WTC11 (cell line): ENCODE results near the gene ACO1. TPM values are rescaled to one million over a fixed set of nuclear protein-coding genes. Genes with fewer than 3 reads are reported as not detected.

Source experiments
- ATAC-seq: fragments of 200-7000 bp; cut with Tn5 transposase; 2 replicates; pipeline ENCODE4 v1.10.0; 2021; ENCODE audit warnings: mild to moderate bottlenecking, moderate library complexity
- CTCF ChIA-PET: fragments of 300-600 bp; sonication (Branson Sonifier 250); formaldehyde crosslinking; loops from one replicate; lab custom pipeline; 2021; ENCODE audit warnings: antibody characterized with exemption; lab: Charles Lee
- POLR2A ChIA-PET: fragments of 350-600 bp; sonication (Branson Sonifier 250); formaldehyde crosslinking; loops from one replicate; lab custom pipeline; 2021; ENCODE audit warnings: antibody characterized with exemption; lab: Charles Lee
- DNase-seq: peaks from one replicate; pipeline ENCODE4 v3.0.0; 2021; ENCODE audit warnings: low spot score
- H3K27ac Mint-ChIP-seq: 2 replicates; pipeline ENCODE4 v1.8.0; 2021; ENCODE audit warnings: mixed read lengths
- H3K27me3 Mint-ChIP-seq: 2 replicates; pipeline ENCODE4 v1.8.0; 2021; ENCODE audit warnings: low read depth, mild to moderate bottlenecking, moderate library complexity, mixed read lengths
- H3K36me3 Mint-ChIP-seq: 2 replicates; pipeline ENCODE4 v1.8.0; 2021; ENCODE audit warnings: mixed read lengths
- H3K4me1 Mint-ChIP-seq: 2 replicates; pipeline ENCODE4 v1.8.0; 2022; ENCODE audit warnings: mixed read lengths
- H3K4me3 Mint-ChIP-seq: 2 replicates; pipeline ENCODE4 v1.8.0; 2021; ENCODE audit warnings: mild to moderate bottlenecking, moderate library complexity, mixed read lengths
- H3K9me3 Mint-ChIP-seq: 2 replicates; pipeline ENCODE4 v1.8.0; 2021; ENCODE audit warnings: mixed read lengths
- AFF4 ChIP-seq: sonication (generic); formaldehyde crosslinking; IDR thresholded peaks from 2 replicates; pipeline ENCODE4 v1.8.1; 2023; ENCODE audit warnings: mild to moderate bottlenecking, missing genetic modification reagents, borderline replicate concordance
- ARID4B ChIP-seq: sonication (generic); formaldehyde crosslinking; IDR thresholded peaks from 2 replicates; pipeline ENCODE4 v1.8.0; 2023; ENCODE audit warnings: missing genetic modification reagents, mild to moderate bottlenecking, borderline replicate concordance
- ATF6 ChIP-seq: sonication (generic); formaldehyde crosslinking; IDR thresholded peaks from 2 replicates; pipeline ENCODE4 v1.8.1; 2023; ENCODE audit warnings: mild to moderate bottlenecking, missing genetic modification reagents
- GTF2I ChIP-seq: fragments of 250-450 bp; sonication (Bioruptor Pico); conservative IDR thresholded peaks from 2 replicates; pipeline ENCODE4 v1.4.0; 2021; ENCODE audit warnings: mild to moderate bottlenecking
- OVOL2 ChIP-seq: fragments of 250-450 bp; sonication (Bioruptor Pico); IDR thresholded peaks from 2 replicates; pipeline ENCODE4 v1.9.0; 2021; ENCODE audit warnings: mild to moderate bottlenecking, borderline replicate concordance
- PREB ChIP-seq: sonication (generic); formaldehyde crosslinking; IDR thresholded peaks from 2 replicates; pipeline ENCODE4 v1.8.1; 2022; ENCODE audit warnings: mild to moderate bottlenecking, missing genetic modification reagents, moderate library complexity, borderline replicate concordance
- SMAD4 ChIP-seq: sonication (generic); formaldehyde crosslinking; IDR thresholded peaks from 2 replicates; pipeline ENCODE4 v1.8.0; 2022; ENCODE audit warnings: mild to moderate bottlenecking, missing genetic modification reagents
- TCF7 ChIP-seq: sonication (generic); formaldehyde crosslinking; IDR thresholded peaks from 2 replicates; pipeline ENCODE4 v1.8.0; 2022; ENCODE audit warnings: mild to moderate bottlenecking, low read depth, missing genetic modification reagents, moderate library complexity
- TEAD1 ChIP-seq: sonication (generic); formaldehyde crosslinking; IDR thresholded peaks from 2 replicates; pipeline ENCODE4 v1.8.0; 2022; ENCODE audit warnings: mild to moderate bottlenecking, missing genetic modification reagents
- ZNF416 ChIP-seq: fragments of 250-450 bp; sonication (Bioruptor Pico); IDR thresholded peaks from 2 replicates; pipeline ENCODE4 v1.9.0; 2021; ENCODE audit warnings: mild to moderate bottlenecking, inconsistent platforms
- ZNF425 ChIP-seq: fragments of 250-450 bp; sonication (Bioruptor Pico); conservative IDR thresholded peaks from 2 replicates; pipeline ENCODE4 v1.9.0; 2021; ENCODE audit warnings: mild to moderate bottlenecking
- total RNA-seq: library from RNA; stranded (reverse); gene quantifications from 3 replicates; pipeline ENCODE4 v1.2.3, GENCODE V29; 2021

Gene ACO1
- total RNA-seq, 1 experiment from 2014 or later, result 40.2 TPM

GRCh38 chr9:32384002-32384363 lies 460 bp upstream of the ACO1 start (continued):
- no peak for TF ChIP-seq OVOL2 (CRISPR knock-in tag)

- H3K4me1 Mint-ChIP-seq, result peaks cover 24% of the 10 kb centered on the region
Observed at GRCh38 chr9:32385152-32385884, 875 bp downstream of the ACO1 start.

GRCh38 chr9:32385885-32386283 lies 1.4 kb downstream of the ACO1 start:
- H3K27ac Mint-ChIP-seq, result no peak overlapping the region
- H3K4me3 Mint-ChIP-seq, result no peak overlapping the region; the same call in 1 of the 2 replicates
- no peaks in the 10 kb centered on the region for H3K9me3 Mint-ChIP-seq
- ChIA-PET POLR2A (no interaction called here), CTCF (interaction anchor here (2.1 to 3.7 kb wide), 4 partner anchors 141 to 582 kb away, joined by 6 to 21 read pairs (median 18); partner anchors contain the start of gene RIGI)
- H3K4me1 Mint-ChIP-seq, result peaks cover 25% of the 10 kb centered on the region
- H3K27me3 Mint-ChIP-seq, result peaks cover 26% of the 10 kb centered on the region
- no peaks in the 10 kb centered on the region for H3K36me3 Mint-ChIP-seq
- DNase-seq (no peak), ATAC-seq (no peak)
- no peak for TF ChIP-seq GTF2I
- TF ChIP-seq ARID4B (CRISPR knock-in tag), result no peak
- TF ChIP-seq TCF7 (CRISPR knock-in tag), result no peak
- no peak for TF ChIP-seq ZNF425 (CRISPR knock-in tag)

More at GRCh38 chr9:32385152-32385884, 875 bp downstream of the ACO1 start:
- TF ChIP-seq ATF6 (CRISPR knock-in tag) (no peak), SMAD4 (no peak), ZNF416 (CRISPR knock-in tag) (no peak), AFF4 (no peak), PREB (CRISPR knock-in tag) (no peak), TEAD1 (CRISPR knock-in tag) (no peak)
- no peaks in the 10 kb centered on the region for H3K9me3 Mint-ChIP-seq
- no peaks in the 10 kb centered on the region for H3K36me3 Mint-ChIP-seq
- H3K27me3 Mint-ChIP-seq, result peaks cover 27% of the 10 kb centered on the region
- DNase-seq, result no peak
- ATAC-seq, result no peak
- peak overlapping the region; percentile 86 for H3K4me3 Mint-ChIP-seq
- ChIA-PET CTCF (interaction anchor here (1.1 to 3.7 kb wide), 8 partner anchors 11 to 583 kb away, joined by 4 to 21 read pairs (median 10); partner anchors contain the start of gene RIGI), POLR2A (interaction anchor here (1.6 to 1.7 kb wide), 2 partner anchors 141 to 165 kb away, joined by 5 to 7 read pairs; partner anchors contain the start of gene RIGI)
- no peak overlapping the region for H3K27ac Mint-ChIP-seq
